Cortex of kidney (tissue), 1 donor: ENCODE data around the gene THBS2.
"Not testable (repeated sequence)": the region's sequence is repeated elsewhere in the genome, so short reads cannot be mapped to it uniquely, and the experiment has no call there.

Experiments
- DNase-seq: peaks from one replicate; lab custom pipeline; 2025; lab: John Stamatoyannopoulos, UW

Gene THBS2

DNA sequence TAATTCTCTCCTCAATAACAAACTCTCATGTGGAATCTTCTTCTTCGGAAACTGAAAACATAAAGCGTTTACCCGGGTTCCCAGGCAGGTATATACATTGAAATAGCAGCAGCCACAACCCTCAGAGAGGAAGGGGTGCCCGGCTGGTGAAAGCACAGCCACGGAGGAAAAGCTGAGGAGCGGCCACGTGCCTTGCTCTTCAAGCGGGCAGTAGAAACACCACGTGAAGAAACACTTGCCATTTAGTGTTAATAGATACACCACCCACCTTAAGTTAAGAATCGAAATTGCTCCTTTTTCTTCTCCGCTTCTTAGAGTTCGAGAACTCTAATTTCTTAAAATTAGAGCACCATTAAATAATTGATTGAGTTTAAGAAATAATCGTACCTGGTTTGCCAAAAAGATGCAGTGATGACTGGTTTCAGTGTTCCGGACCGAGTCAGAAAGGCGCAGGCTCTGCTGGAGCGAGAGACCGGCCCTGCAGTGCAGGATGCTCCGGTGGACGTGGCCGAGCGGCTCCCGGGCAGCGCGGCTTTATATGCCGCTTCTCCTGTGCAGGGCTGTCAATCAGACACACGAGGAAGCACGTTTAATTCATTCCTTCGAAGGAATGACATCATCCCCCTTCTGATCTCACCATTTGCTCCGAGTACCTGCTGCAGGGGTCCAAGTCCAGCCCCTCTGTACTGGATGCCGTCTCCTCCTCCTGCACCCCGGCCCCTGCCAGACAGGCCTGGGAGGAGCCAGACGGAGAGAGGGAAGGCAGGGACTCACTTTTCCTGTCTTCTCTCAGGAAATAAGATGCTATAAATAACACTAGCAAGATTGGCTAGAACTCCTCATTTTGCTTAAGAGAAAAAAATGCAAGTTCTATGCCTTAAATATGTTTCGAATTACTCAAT lies at the start of gene THBS2:
Gene THBS2, minus strand, starts transcription at position 510 of the 902 bp plus-strand sequence. CDS start 3,062 bp downstream, outside the sequence.
- DNase-seq = no peak

GRCh38 chr6:169302716-169303115 lies 49.1 kb upstream of the THBS2 start:
- DNase-seq = no peak

- DNase-seq = no peak
These were observed 48.6 kb upstream of the THBS2 start for GRCh38 chr6:169302255-169302654.

DNA sequence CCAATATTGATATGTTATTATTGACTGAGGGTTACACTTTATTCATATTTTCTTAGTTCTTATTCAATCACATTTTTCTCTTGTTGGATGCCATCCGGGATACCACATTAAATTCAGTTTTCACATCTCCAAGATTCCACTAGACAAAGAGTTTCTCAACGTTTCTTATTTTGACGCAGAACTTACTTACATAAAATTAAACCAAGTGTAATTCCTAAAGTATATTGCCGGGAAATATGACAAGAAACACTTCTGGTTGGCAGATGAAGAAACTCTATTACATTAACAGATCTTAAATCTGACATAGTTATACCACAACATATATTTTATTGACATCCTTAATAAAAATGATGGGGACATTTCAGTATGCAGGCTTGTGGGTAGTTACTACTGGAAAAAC lies 47.3 kb upstream of the THBS2 start:
- DNase-seq = no peak

DNA sequence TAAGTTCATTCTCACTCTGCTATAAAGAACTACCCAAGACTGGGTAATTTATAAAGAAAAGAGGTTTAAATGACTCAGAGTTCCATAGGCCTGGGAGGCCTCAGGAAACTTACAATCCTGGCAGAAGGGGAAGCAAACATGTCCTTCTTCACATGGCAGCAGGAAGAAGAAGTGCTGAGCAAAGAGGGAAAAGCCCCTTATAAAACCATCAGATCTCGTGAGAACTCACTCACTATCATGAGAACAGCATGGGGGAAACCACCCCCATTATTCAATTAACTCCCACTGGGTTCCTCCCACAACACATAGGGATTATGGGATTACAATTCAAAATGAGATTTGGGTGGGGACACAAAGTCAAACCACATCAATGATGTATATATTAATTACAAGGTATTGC lies 45.0 kb upstream of the THBS2 start:
- DNase-seq = not testable (repeated sequence)

DNA sequence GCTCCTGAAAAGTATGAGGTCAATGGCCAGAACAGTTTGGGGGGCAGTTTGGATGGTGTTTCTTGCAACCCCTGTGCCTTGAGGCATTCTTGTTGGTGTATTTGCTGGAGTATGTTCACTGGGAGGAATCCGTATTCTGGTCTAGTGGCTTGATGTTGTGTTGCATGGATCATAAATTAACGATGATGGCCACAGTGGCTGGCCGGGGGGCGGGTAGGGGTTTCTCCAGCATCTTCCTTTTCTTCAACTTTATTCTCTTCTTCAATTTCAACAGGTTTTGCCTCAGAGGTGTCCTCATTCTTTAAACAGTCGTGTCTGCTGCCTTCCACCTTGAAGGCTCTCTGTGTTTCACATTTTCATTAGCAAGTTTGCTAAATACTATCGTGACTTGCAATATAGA lies 43.0 kb upstream of the THBS2 start:
- no peak for DNase-seq

DNA sequence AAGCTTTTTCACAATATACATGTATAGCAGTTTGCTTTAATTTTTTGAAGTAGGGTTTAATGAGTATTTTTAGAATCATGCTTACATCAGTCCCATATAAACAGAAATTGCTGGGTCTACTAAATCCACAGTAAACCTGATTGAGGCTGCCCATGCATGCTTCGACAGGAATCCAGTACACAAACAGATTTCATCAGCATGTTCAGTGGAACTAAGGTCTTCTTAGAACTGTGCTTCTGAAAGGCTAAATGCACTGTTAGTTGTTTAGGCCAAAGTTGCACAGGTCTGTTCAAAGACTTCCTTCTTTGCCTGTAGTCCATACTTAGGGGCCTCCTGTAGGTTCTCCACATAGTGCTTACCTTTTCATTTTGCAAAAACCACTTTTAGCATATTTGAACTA lies 42.5 kb upstream of the THBS2 start:
- DNase-seq = no peak

GRCh38 chr6:169293196-169293595 lies 39.5 kb upstream of the THBS2 start:
- no peak for DNase-seq

GRCh38 chr6:169292338-169293124 lies 38.9 kb upstream of the THBS2 start:
- DNase-seq = no peak

DNA sequence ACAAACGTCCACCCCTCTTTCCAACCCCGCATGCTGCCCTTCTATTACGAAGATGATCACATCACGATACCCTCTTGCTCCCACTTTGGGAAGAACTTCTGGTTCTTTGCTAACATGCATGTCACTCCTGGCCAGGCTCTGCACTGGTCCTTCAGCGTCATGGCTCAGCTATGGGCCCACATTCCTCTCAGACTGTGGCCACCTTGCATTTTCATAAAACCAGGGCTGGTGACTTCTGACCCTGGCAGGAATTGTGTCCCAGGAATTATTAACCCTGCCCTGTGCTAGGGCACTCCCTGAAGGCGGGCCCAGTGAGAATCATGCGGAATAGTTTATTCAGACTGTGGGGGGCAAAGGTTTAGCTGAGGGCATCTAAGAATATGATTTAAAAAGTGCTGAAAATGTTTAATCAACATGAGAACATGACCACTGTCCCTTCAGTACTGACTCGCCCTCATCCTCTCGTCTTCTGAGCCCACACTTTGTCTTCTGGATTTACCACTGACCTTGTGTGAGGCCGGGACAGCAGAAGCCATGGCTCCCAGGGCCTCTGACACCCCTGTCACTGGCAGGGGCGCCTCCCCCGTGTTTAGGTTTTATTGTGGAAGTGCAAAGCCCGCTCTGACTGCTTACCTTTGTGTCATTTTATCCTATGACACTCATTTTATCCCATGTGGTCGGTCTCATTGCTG lies 38.1 kb upstream of the THBS2 start:
- no peak for DNase-seq

- DNase-seq = no peak
These were observed 37.5 kb upstream of the THBS2 start for GRCh38 chr6:169291148-169291547.

DNA sequence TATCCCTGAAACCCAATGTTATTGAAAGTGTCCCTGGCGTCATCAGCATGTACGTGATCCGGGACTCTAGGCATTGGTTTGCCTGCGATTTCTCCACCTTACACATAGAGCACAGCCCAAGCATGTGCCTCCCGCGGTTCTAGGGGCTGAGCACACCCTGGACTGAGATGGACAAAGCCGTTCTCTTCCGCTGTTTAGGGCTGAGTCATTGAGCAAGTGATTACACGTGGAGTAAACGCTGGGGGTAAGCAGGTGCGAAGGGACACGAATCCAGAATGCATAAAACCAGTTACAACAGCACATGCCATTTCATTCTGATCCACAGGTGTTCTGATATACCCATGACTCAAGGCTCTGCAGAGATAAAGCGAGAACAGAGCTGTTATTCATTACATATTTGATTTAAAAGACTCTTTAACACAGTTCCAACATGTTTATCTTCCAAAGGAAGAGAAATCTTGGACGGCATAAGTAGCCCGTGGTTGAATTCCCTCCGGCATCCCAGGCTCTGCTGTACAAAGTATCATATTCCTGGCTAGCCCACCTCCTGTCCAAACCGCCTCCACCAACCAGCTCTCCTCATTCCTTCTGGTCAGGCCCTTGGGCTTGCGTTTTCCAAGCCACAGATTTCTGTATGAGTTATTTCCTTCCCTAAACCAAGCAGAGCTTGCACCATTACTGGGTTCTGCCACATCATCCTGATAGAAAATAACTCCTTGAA lies 36.1 kb upstream of the THBS2 start:
- no peak for DNase-seq

- no peak for DNase-seq
These were observed 35.6 kb upstream of the THBS2 start for GRCh38 chr6:169289257-169289618.

DNA sequence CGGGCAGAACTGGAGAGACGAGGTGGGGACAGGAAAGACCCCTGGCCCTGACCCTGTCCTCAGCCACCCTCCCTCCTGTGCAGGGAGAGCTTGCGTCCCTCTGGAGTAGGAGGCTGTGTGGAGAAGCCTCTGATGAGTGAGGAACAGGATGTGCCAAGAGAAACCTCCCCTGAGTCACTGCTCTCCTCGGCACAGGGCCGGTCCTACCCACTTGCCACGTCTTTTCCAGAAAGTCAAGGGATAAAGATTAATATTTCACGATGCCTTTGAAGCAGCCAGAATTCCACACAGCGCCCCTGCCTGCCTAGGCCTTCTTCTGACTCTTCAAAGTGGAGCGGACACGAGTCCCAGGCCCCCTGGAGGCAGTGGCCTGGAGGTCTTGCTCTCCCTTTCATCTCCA lies 34.9 kb upstream of the THBS2 start:
- no peak for DNase-seq

- DNase-seq = no peak
These were observed 34.0 kb upstream of the THBS2 start for GRCh38 chr6:169287675-169288074.

DNA sequence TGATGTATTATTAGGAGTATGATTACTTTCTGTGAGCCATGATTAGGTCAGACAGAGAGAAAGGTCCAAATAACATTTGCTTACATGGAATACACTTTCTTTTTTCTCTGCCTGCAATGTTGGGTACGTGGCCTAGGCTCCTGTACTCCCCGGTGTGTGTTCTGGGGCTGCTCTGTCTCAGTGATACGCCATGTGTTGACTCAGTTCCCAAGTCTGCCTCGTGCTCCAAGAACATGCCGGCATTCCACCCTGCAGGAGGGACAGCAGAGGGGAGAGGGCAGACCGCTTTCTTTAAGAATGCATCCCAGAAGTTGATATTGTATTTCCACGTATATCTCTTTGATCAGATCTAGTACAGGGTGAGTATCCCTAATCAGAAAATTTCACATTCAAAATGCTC lies 33.3 kb upstream of the THBS2 start:
- no peak for DNase-seq

DNA sequence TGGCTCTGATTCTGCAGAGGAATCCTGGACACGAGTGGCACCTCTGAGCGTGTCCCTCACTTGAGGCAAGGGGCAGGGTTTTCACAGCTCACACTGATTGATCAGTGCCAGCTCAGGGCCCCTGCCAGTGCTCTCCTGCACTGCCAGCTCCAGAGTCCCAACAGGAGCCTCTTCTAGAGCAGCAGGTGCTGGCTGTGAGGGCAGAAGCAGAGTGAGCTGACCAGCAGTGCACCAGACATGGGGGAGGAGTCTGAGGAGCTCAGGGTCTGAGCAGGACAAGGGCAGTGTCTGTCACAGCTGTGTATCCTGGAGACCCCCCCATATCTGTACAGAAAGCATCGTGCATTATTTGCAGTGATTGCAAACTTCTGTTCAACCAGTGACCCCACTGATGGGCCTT lies 31.5 kb upstream of the THBS2 start:
- no peak for DNase-seq

DNA sequence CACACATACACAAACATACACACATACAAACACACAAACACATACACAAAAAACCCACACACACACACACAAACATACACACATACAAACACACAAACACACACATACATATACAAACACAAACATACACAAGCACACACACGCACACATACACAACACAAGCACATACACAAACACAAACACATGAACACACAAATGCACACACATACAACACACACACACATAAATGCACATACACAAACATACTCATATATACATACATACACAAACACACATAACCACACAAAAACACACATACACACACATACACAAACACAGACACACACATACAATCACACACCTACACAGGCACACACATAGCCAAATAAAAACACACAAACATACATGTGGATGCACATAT lies 30.3 kb upstream of the THBS2 start:
- DNase-seq = no peak

DNA sequence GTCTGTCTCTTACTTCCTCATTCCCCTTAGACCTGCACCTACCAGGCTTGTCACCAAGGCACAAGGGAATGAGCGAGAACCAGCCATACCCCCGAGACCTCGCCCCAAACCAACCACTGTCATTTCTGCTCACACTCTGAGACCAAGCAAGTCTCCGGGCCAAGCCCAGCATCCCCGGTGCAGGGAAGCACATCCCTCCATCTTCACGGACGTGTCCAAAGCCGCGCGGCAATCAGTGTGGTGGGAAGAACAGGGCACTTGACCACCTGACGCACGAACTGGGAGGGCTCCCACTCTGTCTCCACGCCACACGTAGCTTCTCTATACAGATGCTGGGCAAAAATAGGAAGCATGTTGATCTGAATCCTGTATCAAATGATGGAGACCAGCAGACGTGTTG lies 28.4 kb upstream of the THBS2 start:
- no peak for DNase-seq

DNA sequence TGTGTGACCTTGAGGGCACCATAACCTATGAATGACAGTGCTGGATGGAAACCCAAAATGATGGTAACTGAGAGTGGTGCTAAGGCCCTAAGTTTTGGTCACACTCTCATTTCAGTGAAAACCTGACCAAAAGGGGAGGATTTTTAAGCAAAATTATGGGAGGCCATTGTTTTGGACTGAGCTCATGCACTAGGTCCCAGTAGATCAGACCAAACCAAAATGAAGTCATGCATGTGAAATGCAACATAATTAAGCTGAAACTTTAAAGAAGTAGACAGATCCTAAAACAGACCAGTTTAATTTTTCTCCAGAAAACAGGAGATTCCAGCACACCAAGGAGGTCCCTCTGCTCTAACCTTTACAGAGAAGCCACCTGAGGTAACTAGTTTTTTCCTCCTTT lies 24.0 kb upstream of the THBS2 start:
- DNase-seq = no peak

GRCh38 chr6:169274781-169275180 lies 21.1 kb upstream of the THBS2 start:
- DNase-seq = no peak

GRCh38 chr6:169273511-169273910 lies 19.9 kb upstream of the THBS2 start:
- no peak for DNase-seq
